ENCODE results near the gene MLEC. TPM values are rescaled to one million over a fixed set of nuclear protein-coding genes. Genes with fewer than 3 reads are reported as not detected.

The MLEC gene
- total RNA-seq, 2 donors from 2014 or later = 116 to 124 TPM

GRCh38 chr12:120686151-120686689 is 729 bp upstream of the MLEC start:
- intact Hi-C loops (cut with DNase I) = loop anchor here (2.0 kb wide), 1 partner anchor 25 kb away; the partner anchor contains the start of gene UNC119B
- peak; percentile 57 for TF ChIP-seq POLR2A (IDR thresholded peaks at IDR 0.05)
- peak in 2 of 4 experiments; percentile 2 to 8 for TF ChIP-seq CTCF (IDR thresholded peaks at IDR 0.05)
- peak; percentile 79 for TF ChIP-seq POLR2AphosphoS5 (IDR thresholded peaks at IDR 0.05)
- peak; percentile 98 for DNase-seq (ENCODE audit: low spot score)

GRCh38 chr12:120687578-120688289 is 785 bp downstream of the MLEC start:
- under 1% methylated on average over 30 of the region's 31 CpGs for WGBS
- H3K27me3 ChIP-seq (replicated peaks; ENCODE audit: insufficient read depth) = no peaks in the 10 kb centered on the region
- H3K36me3 ChIP-seq = no peaks in the 10 kb centered on the region
- no peak for DNase-seq (ENCODE audit: low spot score)
- H3K9me3 ChIP-seq = no peaks in the 10 kb centered on the region
- peaks cover 18% of the 10 kb centered on the region for H3K4me1 ChIP-seq (replicated peaks)
- H3K4me3 ChIP-seq = peak overlapping the region; percentile 90 to 94
- TF ChIP-seq POLR2A (IDR thresholded peaks at IDR 0.05) = no peak
- TF ChIP-seq POLR2AphosphoS5 (IDR thresholded peaks at IDR 0.05) = no peak
- TF ChIP-seq CTCF (IDR thresholded peaks at IDR 0.05) = no peak
- intact Hi-C loops (cut with DNase I) = loop anchor here (2.0 kb wide), 1 partner anchor 23 kb away; the partner anchor contains the start of gene UNC119B
- H3K27ac ChIP-seq = peak overlapping the region; percentile 92 to 93

More at GRCh38 chr12:120686151-120686689, 729 bp upstream of the MLEC start:
- Histone ChIP-seq H3K36me3 (no peaks in the 10 kb centered on the region), H3K27me3 (replicated peaks; ENCODE audit: insufficient read depth) (no peaks in the 10 kb centered on the region), H3K4me3 (peak overlapping the region; percentile 90 to 94), H3K9me3 (no peaks in the 10 kb centered on the region), H3K27ac (peak overlapping the region; percentile 92 to 93), H3K4me1 (replicated peaks) (peaks cover 8% of the 10 kb centered on the region)
- under 1% methylated on average over 46 of the region's 46 CpGs for WGBS

GRCh38 chr12:120688527-120689071 is 1.6 kb downstream of the MLEC start:
- peaks cover 18% of the 10 kb centered on the region for H3K4me1 ChIP-seq (replicated peaks)
- no peak for DNase-seq (ENCODE audit: low spot score)
- H3K36me3 ChIP-seq = no peaks in the 10 kb centered on the region
- H3K9me3 ChIP-seq = no peaks in the 10 kb centered on the region
- H3K27me3 ChIP-seq (replicated peaks; ENCODE audit: insufficient read depth) = no peaks in the 10 kb centered on the region
- WGBS = 4% methylated on average over 6 of the region's 6 CpGs
- peak overlapping the region; percentile 90 to 94 for H3K4me3 ChIP-seq
- H3K27ac ChIP-seq = peak overlapping the region; percentile 92 to 93
- intact Hi-C loops (cut with DNase I) = no loop called here
- no peak for TF ChIP-seq CTCF (IDR thresholded peaks at IDR 0.05)
- TF ChIP-seq POLR2A (IDR thresholded peaks at IDR 0.05) = no peak
- TF ChIP-seq POLR2AphosphoS5 (IDR thresholded peaks at IDR 0.05) = no peak

GRCh38 chr12:120689397-120690082 is 2.6 kb downstream of the MLEC start:
- Histone ChIP-seq H3K4me3 (peak overlapping the region; percentile 90 to 94), H3K27ac (peak overlapping the region in 1 of 2 donors; percentile 93), H3K9me3 (no peaks in the 10 kb centered on the region), H3K36me3 (no peaks in the 10 kb centered on the region), H3K4me1 (replicated peaks) (peaks cover 18% of the 10 kb centered on the region), H3K27me3 (replicated peaks; ENCODE audit: insufficient read depth) (no peaks in the 10 kb centered on the region)
- intact Hi-C loops (cut with DNase I) = no loop called here
- WGBS = 44% methylated on average over 6 of the region's 6 CpGs
- DNase-seq (ENCODE audit: low spot score) = no peak
- TF ChIP-seq POLR2AphosphoS5 (IDR thresholded peaks at IDR 0.05) (no peak), CTCF (IDR thresholded peaks at IDR 0.05) (no peak), POLR2A (IDR thresholded peaks at IDR 0.05) (no peak)

All from prostate gland (tissue), 2 donors.